HepG2 (cell line): ENCODE results near the gene EEIG1. TPM values are rescaled to one million over a fixed set of nuclear protein-coding genes. Genes with fewer than 3 reads are reported as not detected.
A peak's percentile ranks its signal among the peaks of the same experiment; 100 is the strongest.

Experiments used
- GATAD2A ChIP-seq: IDR thresholded peaks from 2 replicates; pipeline ENCODE4 v1.6.1; 2016
- HMG20A ChIP-seq: IDR thresholded peaks from 2 replicates; pipeline ENCODE4 v1.6.1; 2016; ENCODE audit warnings: borderline replicate concordance
- ISL2 ChIP-seq: sonication (generic); formaldehyde crosslinking; IDR thresholded peaks from 2 replicates; pipeline ENCODE4 v1.5.0; 2020; ENCODE audit warnings: missing genetic modification reagents
- JUNB ChIP-seq: sonication (generic); formaldehyde crosslinking; IDR thresholded peaks from 2 replicates; pipeline ENCODE4 v1.8.0; 2022; ENCODE audit warnings: missing genetic modification reagents, mild to moderate bottlenecking, borderline replicate concordance
- TARDBP ChIP-seq: sonication (generic); formaldehyde crosslinking; IDR thresholded peaks from 2 replicates; pipeline ENCODE4 v1.8.0; 2022; ENCODE audit warnings: mild to moderate bottlenecking, missing genetic modification reagents
- YEATS2 ChIP-seq: sonication (generic); formaldehyde crosslinking; IDR thresholded peaks from 2 replicates; pipeline ENCODE4 v1.4.0; 2020; ENCODE audit warnings: missing genetic modification reagents, borderline replicate concordance
- ZSCAN31 ChIP-seq: sonication (generic); formaldehyde crosslinking; IDR thresholded peaks from 2 replicates; pipeline ENCODE4 v1.5.0; 2020; ENCODE audit warnings: low read depth, mild to moderate bottlenecking, missing genetic modification reagents
- polyA plus RNA-seq, 8 experiments: library from polyadenylated mRNA; depleted of rRNA in 3 of 8; stranded (reverse) in 7 of 8; unstranded in 1 of 8; fragments of >200 nt; fragmentation: Illumina TruSeq in 4 of 8; extraction: Trizol in 4 of 8; gene quantifications; 2 replicates each; pipeline versions ENCODE4 v1.2.1 to v1.2.3, GENCODE V29; 2011 to 2016; ENCODE audit warnings: low read depth in 4 of 8, missing spikeins in 1 of 8, mixed read lengths in 1 of 8; ENCODE audit not compliant: insufficient read depth in 1 of 8
- total RNA-seq, 5 experiments: library from RNA; depleted of rRNA; stranded (reverse); fragments of >200 nt; fragmentation: Illumina TruSeq; extraction: Trizol; gene quantifications; 2 replicates each; pipeline ENCODE4 v1.2.3, GENCODE V29; 2016; ENCODE audit warnings: low read depth in 1 of 5
- TF ChIP-seq, protein P1 (sequence below): sonication (generic); formaldehyde crosslinking; IDR thresholded peaks from 2 replicates; pipeline ENCODE4 v1.4.0; 2020; ENCODE audit warnings: missing genetic modification reagents, borderline replicate concordance
- TF ChIP-seq, protein P2 (sequence below): sonication (generic); formaldehyde crosslinking; IDR thresholded peaks from 2 replicates; pipeline ENCODE4 v1.5.1; 2020; ENCODE audit warnings: mild to moderate bottlenecking, missing genetic modification reagents, borderline replicate concordance
- TF ChIP-seq, protein P3 (sequence below): IDR thresholded peaks from 2 replicates; pipeline ENCODE4 v1.6.1; 2016; ENCODE audit warnings: control low read depth
- TF ChIP-seq, protein P4 (sequence below): IDR thresholded peaks from 2 replicates; pipeline ENCODE4 v1.6.1; 2018; ENCODE audit warnings: missing genetic modification reagents
- TF ChIP-seq, protein P5 (sequence below): sonication (generic); formaldehyde crosslinking; IDR thresholded peaks from 2 replicates; pipeline ENCODE4 v1.4.0; 2020; ENCODE audit warnings: low read depth, missing genetic modification reagents

Gene EEIG1
- total and polyA plus RNA-seq, 2 of the 13 experiments (the other 11 are each of a cell fraction or from before 2014, with no cell fraction given) = 16.6 to 25.2 TPM

DNA sequence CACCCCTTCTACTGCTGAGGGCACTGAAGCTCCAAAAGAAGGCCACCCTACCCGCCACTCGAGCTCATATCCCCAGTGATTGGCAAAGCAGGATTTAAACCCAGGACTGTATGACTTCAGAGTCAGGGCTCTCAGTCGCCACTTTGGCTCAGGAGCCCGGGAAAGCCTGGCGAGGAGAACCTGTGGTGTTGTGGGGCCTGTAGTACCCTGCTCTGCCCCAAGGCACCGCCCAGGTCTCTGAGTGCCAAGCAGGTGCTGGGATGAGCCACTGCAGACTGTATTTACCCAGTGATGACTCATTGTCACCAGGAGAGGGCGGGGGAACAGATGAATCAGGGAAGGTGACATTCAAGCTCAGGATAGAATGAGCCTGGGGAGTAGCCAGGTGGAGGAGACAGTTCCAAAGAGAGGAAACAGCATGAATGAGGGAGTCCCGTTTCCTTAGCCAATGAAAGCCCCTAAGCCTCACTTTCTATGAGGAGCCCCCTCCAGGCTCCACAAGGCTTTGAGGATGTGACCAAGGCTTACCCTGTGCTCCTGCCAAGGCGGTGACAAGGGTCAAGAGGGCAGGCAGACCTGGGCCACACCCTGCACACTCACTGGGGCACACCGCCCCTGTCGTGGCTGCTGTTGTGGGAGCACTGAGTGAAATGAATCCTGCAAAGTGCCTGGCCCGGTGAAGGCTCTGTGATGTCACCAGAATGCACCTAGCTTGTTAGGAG lies 25.3 kb downstream of the EEIG1 start (continued):
- TF ChIP-seq TARDBP (peak; percentile 73; the same call in 1 of the 2 replicates), ISL2 (no peak), HMG20A (CRISPR knock-in tag) (no peak; the same call in 1 of the 2 replicates), YEATS2 (CRISPR knock-in tag) (peak; percentile 40; the same call in 1 of the 2 replicates), JUNB (CRISPR knock-in tag) (peak; percentile 97), GATAD2A (CRISPR knock-in tag) (peak; percentile 87), ZSCAN31 (CRISPR knock-in tag) (no peak)
- TF ChIP-seq, protein P1, sequence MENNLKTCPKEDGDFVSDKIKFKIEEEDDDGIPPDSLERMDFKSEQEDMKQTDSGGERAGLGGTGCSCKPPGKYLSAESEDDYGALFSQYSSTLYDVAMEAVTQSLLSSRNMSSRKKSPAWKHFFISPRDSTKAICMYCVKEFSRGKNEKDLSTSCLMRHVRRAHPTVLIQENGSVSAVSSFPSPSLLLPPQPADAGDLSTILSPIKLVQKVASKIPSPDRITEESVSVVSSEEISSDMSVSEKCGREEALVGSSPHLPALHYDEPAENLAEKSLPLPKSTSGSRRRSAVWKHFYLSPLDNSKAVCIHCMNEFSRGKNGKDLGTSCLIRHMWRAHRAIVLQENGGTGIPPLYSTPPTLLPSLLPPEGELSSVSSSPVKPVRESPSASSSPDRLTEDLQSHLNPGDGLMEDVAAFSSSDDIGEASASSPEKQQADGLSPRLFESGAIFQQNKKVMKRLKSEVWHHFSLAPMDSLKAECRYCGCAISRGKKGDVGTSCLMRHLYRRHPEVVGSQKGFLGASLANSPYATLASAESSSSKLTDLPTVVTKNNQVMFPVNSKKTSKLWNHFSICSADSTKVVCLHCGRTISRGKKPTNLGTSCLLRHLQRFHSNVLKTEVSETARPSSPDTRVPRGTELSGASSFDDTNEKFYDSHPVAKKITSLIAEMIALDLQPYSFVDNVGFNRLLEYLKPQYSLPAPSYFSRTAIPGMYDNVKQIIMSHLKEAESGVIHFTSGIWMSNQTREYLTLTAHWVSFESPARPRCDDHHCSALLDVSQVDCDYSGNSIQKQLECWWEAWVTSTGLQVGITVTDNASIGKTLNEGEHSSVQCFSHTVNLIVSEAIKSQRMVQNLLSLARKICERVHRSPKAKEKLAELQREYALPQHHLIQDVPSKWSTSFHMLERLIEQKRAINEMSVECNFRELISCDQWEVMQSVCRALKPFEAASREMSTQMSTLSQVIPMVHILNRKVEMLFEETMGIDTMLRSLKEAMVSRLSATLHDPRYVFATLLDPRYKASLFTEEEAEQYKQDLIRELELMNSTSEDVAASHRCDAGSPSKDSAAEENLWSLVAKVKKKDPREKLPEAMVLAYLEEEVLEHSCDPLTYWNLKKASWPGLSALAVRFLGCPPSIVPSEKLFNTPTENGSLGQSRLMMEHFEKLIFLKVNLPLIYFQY (CRISPR knock-in tag) = 0 out of 2 replicates have a peak, but pooled peaks have one; percentile 52
- TF ChIP-seq, protein P2, sequence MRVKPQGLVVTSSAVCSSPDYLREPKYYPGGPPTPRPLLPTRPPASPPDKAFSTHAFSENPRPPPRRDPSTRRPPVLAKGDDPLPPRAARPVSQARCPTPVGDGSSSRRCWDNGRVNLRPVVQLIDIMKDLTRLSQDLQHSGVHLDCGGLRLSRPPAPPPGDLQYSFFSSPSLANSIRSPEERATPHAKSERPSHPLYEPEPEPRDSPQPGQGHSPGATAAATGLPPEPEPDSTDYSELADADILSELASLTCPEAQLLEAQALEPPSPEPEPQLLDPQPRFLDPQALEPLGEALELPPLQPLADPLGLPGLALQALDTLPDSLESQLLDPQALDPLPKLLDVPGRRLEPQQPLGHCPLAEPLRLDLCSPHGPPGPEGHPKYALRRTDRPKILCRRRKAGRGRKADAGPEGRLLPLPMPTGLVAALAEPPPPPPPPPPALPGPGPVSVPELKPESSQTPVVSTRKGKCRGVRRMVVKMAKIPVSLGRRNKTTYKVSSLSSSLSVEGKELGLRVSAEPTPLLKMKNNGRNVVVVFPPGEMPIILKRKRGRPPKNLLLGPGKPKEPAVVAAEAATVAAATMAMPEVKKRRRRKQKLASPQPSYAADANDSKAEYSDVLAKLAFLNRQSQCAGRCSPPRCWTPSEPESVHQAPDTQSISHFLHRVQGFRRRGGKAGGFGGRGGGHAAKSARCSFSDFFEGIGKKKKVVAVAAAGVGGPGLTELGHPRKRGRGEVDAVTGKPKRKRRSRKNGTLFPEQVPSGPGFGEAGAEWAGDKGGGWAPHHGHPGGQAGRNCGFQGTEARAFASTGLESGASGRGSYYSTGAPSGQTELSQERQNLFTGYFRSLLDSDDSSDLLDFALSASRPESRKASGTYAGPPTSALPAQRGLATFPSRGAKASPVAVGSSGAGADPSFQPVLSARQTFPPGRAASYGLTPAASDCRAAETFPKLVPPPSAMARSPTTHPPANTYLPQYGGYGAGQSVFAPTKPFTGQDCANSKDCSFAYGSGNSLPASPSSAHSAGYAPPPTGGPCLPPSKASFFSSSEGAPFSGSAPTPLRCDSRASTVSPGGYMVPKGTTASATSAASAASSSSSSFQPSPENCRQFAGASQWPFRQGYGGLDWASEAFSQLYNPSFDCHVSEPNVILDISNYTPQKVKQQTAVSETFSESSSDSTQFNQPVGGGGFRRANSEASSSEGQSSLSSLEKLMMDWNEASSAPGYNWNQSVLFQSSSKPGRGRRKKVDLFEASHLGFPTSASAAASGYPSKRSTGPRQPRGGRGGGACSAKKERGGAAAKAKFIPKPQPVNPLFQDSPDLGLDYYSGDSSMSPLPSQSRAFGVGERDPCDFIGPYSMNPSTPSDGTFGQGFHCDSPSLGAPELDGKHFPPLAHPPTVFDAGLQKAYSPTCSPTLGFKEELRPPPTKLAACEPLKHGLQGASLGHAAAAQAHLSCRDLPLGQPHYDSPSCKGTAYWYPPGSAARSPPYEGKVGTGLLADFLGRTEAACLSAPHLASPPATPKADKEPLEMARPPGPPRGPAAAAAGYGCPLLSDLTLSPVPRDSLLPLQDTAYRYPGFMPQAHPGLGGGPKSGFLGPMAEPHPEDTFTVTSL (CRISPR knock-in tag) = 0 out of 2 replicates have a peak, but pooled peaks have one; percentile 20
- TF ChIP-seq, protein P3, sequence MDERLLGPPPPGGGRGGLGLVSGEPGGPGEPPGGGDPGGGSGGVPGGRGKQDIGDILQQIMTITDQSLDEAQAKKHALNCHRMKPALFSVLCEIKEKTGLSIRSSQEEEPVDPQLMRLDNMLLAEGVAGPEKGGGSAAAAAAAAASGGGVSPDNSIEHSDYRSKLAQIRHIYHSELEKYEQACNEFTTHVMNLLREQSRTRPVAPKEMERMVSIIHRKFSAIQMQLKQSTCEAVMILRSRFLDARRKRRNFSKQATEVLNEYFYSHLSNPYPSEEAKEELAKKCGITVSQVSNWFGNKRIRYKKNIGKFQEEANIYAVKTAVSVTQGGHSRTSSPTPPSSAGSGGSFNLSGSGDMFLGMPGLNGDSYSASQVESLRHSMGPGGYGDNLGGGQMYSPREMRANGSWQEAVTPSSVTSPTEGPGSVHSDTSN = no peak
- TF ChIP-seq, protein P4, sequence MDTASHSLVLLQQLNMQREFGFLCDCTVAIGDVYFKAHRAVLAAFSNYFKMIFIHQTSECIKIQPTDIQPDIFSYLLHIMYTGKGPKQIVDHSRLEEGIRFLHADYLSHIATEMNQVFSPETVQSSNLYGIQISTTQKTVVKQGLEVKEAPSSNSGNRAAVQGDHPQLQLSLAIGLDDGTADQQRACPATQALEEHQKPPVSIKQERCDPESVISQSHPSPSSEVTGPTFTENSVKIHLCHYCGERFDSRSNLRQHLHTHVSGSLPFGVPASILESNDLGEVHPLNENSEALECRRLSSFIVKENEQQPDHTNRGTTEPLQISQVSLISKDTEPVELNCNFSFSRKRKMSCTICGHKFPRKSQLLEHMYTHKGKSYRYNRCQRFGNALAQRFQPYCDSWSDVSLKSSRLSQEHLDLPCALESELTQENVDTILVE = 0 out of 2 replicates have a peak, but pooled peaks have one; percentile 42
- TF ChIP-seq, protein P5, sequence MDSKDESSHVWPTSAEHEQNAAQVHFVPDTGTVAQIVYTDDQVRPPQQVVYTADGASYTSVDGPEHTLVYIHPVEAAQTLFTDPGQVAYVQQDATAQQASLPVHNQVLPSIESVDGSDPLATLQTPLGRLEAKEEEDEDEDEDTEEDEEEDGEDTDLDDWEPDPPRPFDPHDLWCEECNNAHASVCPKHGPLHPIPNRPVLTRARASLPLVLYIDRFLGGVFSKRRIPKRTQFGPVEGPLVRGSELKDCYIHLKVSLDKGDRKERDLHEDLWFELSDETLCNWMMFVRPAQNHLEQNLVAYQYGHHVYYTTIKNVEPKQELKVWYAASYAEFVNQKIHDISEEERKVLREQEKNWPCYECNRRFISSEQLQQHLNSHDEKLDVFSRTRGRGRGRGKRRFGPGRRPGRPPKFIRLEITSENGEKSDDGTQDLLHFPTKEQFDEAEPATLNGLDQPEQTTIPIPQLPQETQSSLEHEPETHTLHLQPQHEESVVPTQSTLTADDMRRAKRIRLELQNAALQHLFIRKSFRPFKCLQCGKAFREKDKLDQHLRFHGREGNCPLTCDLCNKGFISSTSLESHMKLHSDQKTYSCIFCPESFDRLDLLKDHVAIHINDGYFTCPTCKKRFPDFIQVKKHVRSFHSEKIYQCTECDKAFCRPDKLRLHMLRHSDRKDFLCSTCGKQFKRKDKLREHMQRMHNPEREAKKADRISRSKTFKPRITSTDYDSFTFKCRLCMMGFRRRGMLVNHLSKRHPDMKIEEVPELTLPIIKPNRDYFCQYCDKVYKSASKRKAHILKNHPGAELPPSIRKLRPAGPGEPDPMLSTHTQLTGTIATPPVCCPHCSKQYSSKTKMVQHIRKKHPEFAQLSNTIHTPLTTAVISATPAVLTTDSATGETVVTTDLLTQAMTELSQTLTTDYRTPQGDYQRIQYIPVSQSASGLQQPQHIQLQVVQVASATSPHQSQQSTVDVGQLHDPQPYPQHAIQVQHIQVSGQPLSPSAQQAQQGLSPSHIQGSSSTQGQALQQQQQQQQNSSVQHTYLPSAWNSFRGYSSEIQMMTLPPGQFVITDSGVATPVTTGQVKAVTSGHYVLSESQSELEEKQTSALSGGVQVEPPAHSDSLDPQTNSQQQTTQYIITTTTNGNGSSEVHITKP = peak; percentile 81
